Measurements from ENCODE around the gene RDX.

RDX gene

GRCh38 chr11:110185121-110185591 lies 111.3 kb downstream of the RDX start:
- DNase-seq (ENCODE audit: low read depth) = peak; percentile 100
- H3K4me3 ChIP-seq (ENCODE audit: control insufficient read depth, low read depth, low read length) = no peak overlapping the region
- TF ChIP-seq CTCF (conservative IDR thresholded peaks at IDR 0.05; ENCODE audit: control insufficient read depth, insufficient read depth, low read depth, low read length) = no peak

- TF ChIP-seq CTCF (conservative IDR thresholded peaks at IDR 0.05; ENCODE audit: control insufficient read depth, insufficient read depth, low read depth, low read length) = no peak
- peak; percentile 95 for DNase-seq (ENCODE audit: low read depth)
- no peak overlapping the region for H3K4me3 ChIP-seq (ENCODE audit: control insufficient read depth, low read depth, low read length)
Measured at GRCh38 chr11:110184456-110184855, 112.0 kb downstream of the RDX start.

- no peak overlapping the region for H3K4me3 ChIP-seq (ENCODE audit: control insufficient read depth, low read depth, low read length)
- TF ChIP-seq CTCF (conservative IDR thresholded peaks at IDR 0.05; ENCODE audit: control insufficient read depth, insufficient read depth, low read depth, low read length) = no peak
- peak; percentile 95 for DNase-seq (ENCODE audit: low read depth)
Measured at GRCh38 chr11:110182886-110183285, 113.5 kb downstream of the RDX start.

- TF ChIP-seq CTCF (conservative IDR thresholded peaks at IDR 0.05; ENCODE audit: control insufficient read depth, insufficient read depth, low read depth, low read length) = no peak
- no peak for DNase-seq (ENCODE audit: low read depth)
Measured at GRCh38 chr11:110179064-110179463, 117.3 kb downstream of the RDX start.

GRCh38 chr11:110177086-110177456 lies 119.3 kb downstream of the RDX start:
- no peak for DNase-seq (ENCODE audit: low read depth)
- no peak for TF ChIP-seq CTCF (conservative IDR thresholded peaks at IDR 0.05; ENCODE audit: control insufficient read depth, insufficient read depth, low read depth, low read length)
- no peak overlapping the region for H3K4me3 ChIP-seq (ENCODE audit: control insufficient read depth, low read depth, low read length)

More at GRCh38 chr11:110179064-110179463, 117.3 kb downstream of the RDX start:
- no peak overlapping the region for H3K4me3 ChIP-seq (ENCODE audit: control insufficient read depth, low read depth, low read length)

- no peak overlapping the region for H3K4me3 ChIP-seq (ENCODE audit: control insufficient read depth, low read depth, low read length)
- peak; percentile 73 for DNase-seq (ENCODE audit: low read depth)
- no peak for TF ChIP-seq CTCF (conservative IDR thresholded peaks at IDR 0.05; ENCODE audit: control insufficient read depth, insufficient read depth, low read depth, low read length)
Measured at GRCh38 chr11:110176366-110177085, 119.9 kb downstream of the RDX start.
